Loucy (cell line): Measurements from ENCODE around the gene ADGRB3.

ENCODE experiments used
- H2AFZ ChIP-seq: fragments of 200-600 bp; sonication (generic); 2 replicates; pipeline ENCODE4 v1.6.0; 2016; ENCODE audit warnings: antibody characterized with exemption, mild to moderate bottlenecking, low read length, moderate library complexity
- H3F3A ChIP-seq: fragments of 200-600 bp; 2 replicates; pipeline ENCODE4 v1.6.0; 2016; ENCODE audit warnings: antibody characterized with exemption, low read depth, mild to moderate bottlenecking
- H3K27me3 ChIP-seq: fragments of 200-600 bp; sonication (generic); 2 replicates; pipeline ENCODE4 v1.6.1; 2014; ENCODE audit warnings: low read length, mild to moderate bottlenecking; ENCODE audit not compliant: insufficient read depth, poor library complexity, severe bottlenecking
- H3K36me3 ChIP-seq: fragments of 200-600 bp; sonication (generic); 2 replicates; pipeline ENCODE4 v1.6.1; 2016; ENCODE audit warnings: low read length; ENCODE audit not compliant: insufficient read depth
- H3K4me1 ChIP-seq: fragments of 200-600 bp; sonication (generic); 2 replicates; pipeline ENCODE4 v1.5.1; 2014; ENCODE audit warnings: low read length, mild to moderate bottlenecking; ENCODE audit not compliant: insufficient read depth, poor library complexity, severe bottlenecking
- H3K4me2 ChIP-seq: fragments of 200-600 bp; sonication (generic); 2 replicates; pipeline ENCODE4 v1.6.0; 2014; ENCODE audit warnings: antibody characterized with exemption, low read length, low read depth, mild to moderate bottlenecking; ENCODE audit not compliant: poor library complexity, severe bottlenecking
- H3K4me3 ChIP-seq: fragments of 200-600 bp; sonication (generic); 2 replicates; pipeline ENCODE4 v1.5.1; 2014; ENCODE audit warnings: low read length, mild to moderate bottlenecking, mixed read lengths; ENCODE audit not compliant: poor library complexity, severe bottlenecking
- H3K79me2 ChIP-seq: fragments of 200-600 bp; sonication (generic); 2 replicates; pipeline ENCODE4 v1.6.1; 2014; ENCODE audit warnings: low read length; ENCODE audit not compliant: insufficient read depth
- H3K9ac ChIP-seq: fragments of 200-600 bp; sonication (generic); 2 replicates; pipeline ENCODE4 v1.6.0; 2014; ENCODE audit warnings: mild to moderate bottlenecking, low read depth, low read length, moderate library complexity; ENCODE audit not compliant: poor library complexity, severe bottlenecking
- H3K9me2 ChIP-seq: fragments of 200-600 bp; sonication (generic); replicated peaks from 2 replicates; pipeline ENCODE4 v1.6.1; 2016; ENCODE audit warnings: low read depth, low read length, mixed read lengths
- H3K9me3 ChIP-seq: fragments of 200-600 bp; sonication (generic); 2 replicates; pipeline ENCODE4 v1.6.1; 2014; ENCODE audit warnings: mild to moderate bottlenecking, antibody characterized with exemption, low read length, low read depth; ENCODE audit not compliant: insufficient read depth
- H4K20me1 ChIP-seq: fragments of 200-600 bp; sonication (generic); 2 replicates; pipeline ENCODE4 v1.6.0; 2014; ENCODE audit warnings: antibody characterized with exemption, low read length, mild to moderate bottlenecking; ENCODE audit not compliant: insufficient read depth, poor library complexity, severe bottlenecking
- EZH2phosphoT487 ChIP-seq: fragments of 200-600 bp; IDR thresholded peaks from 2 replicates; pipeline ENCODE4 v1.6.1; 2018; ENCODE audit warnings: antibody characterized with exemption, mild to moderate bottlenecking, moderate library complexity, borderline replicate concordance
- TF ChIP-seq, protein P1 (sequence below): fragments of 200-600 bp; sonication (generic); conservative IDR thresholded peaks from 2 replicates; pipeline ENCODE4 v1.5.1; 2014; ENCODE audit warnings: mild to moderate bottlenecking, antibody characterized with exemption, low read length

Gene ADGRB3

GRCh38 chr6:69026715-69027114 is 391.6 kb downstream of the ADGRB3 start:
- H4K20me1 ChIP-seq = no peaks in the 10 kb centered on the region
- H3K4me3 ChIP-seq = no peak overlapping the region
- no peaks in the 10 kb centered on the region for H3K36me3 ChIP-seq
- H3K4me2 ChIP-seq = no peak overlapping the region
- H3K4me1 ChIP-seq = no peaks in the 10 kb centered on the region
- no peak overlapping the region for H2AFZ ChIP-seq
- H3K9me2 ChIP-seq = no peaks in the 10 kb centered on the region
- H3K9ac ChIP-seq = no peak overlapping the region
- H3K9me3 ChIP-seq = no peaks in the 10 kb centered on the region
- no peaks in the 10 kb centered on the region for H3F3A ChIP-seq
- TF ChIP-seq, protein P1, sequence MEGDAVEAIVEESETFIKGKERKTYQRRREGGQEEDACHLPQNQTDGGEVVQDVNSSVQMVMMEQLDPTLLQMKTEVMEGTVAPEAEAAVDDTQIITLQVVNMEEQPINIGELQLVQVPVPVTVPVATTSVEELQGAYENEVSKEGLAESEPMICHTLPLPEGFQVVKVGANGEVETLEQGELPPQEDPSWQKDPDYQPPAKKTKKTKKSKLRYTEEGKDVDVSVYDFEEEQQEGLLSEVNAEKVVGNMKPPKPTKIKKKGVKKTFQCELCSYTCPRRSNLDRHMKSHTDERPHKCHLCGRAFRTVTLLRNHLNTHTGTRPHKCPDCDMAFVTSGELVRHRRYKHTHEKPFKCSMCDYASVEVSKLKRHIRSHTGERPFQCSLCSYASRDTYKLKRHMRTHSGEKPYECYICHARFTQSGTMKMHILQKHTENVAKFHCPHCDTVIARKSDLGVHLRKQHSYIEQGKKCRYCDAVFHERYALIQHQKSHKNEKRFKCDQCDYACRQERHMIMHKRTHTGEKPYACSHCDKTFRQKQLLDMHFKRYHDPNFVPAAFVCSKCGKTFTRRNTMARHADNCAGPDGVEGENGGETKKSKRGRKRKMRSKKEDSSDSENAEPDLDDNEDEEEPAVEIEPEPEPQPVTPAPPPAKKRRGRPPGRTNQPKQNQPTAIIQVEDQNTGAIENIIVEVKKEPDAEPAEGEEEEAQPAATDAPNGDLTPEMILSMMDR = no peak
- TF ChIP-seq EZH2phosphoT487 = no peak
- no peaks in the 10 kb centered on the region for H3K27me3 ChIP-seq
- no peaks in the 10 kb centered on the region for H3K79me2 ChIP-seq

- no peaks in the 10 kb centered on the region for H3K4me1 ChIP-seq
- H3K79me2 ChIP-seq = no peaks in the 10 kb centered on the region
- H3K27me3 ChIP-seq = no peaks in the 10 kb centered on the region
- H3K4me3 ChIP-seq = no peak overlapping the region
- TF ChIP-seq, protein P1 = no peak
- no peak for TF ChIP-seq EZH2phosphoT487
- H3K4me2 ChIP-seq = no peak overlapping the region
- H3F3A ChIP-seq = no peaks in the 10 kb centered on the region
- H4K20me1 ChIP-seq = no peaks in the 10 kb centered on the region
- H3K36me3 ChIP-seq = no peaks in the 10 kb centered on the region
- H3K9me3 ChIP-seq = no peaks in the 10 kb centered on the region
- no peaks in the 10 kb centered on the region for H3K9me2 ChIP-seq
- H3K9ac ChIP-seq = no peak overlapping the region
- H2AFZ ChIP-seq = no peak overlapping the region
These were observed 392.8 kb downstream of the ADGRB3 start for GRCh38 chr6:69027861-69028260.

- TF ChIP-seq, protein P1 = no peak
- TF ChIP-seq EZH2phosphoT487 = no peak
- peaks cover 4% of the 10 kb centered on the region; the same call in 1 of the 2 replicates for H3K9me2 ChIP-seq
- no peaks in the 10 kb centered on the region for H3F3A ChIP-seq
- no peaks in the 10 kb centered on the region for H3K4me1 ChIP-seq
- no peaks in the 10 kb centered on the region for H3K79me2 ChIP-seq
- H3K4me3 ChIP-seq = no peak overlapping the region
- H3K9ac ChIP-seq = no peak overlapping the region
- no peaks in the 10 kb centered on the region for H4K20me1 ChIP-seq
- no peaks in the 10 kb centered on the region for H3K9me3 ChIP-seq
- no peaks in the 10 kb centered on the region for H3K36me3 ChIP-seq
- no peaks in the 10 kb centered on the region for H3K27me3 ChIP-seq
- H3K4me2 ChIP-seq = no peak overlapping the region
- H2AFZ ChIP-seq = no peak overlapping the region
These were observed 403.8 kb downstream of the ADGRB3 start for GRCh38 chr6:69038841-69039240.
